Sigmoid colon (tissue), 7 donors: Measurements from ENCODE around the gene BCL7A. TPM values are rescaled to one million over a fixed set of nuclear protein-coding genes. Genes with fewer than 3 reads are reported as not detected.
"Not testable (repeated sequence)": the region's sequence is repeated elsewhere in the genome, so short reads cannot be mapped to it uniquely, and the experiment has no call there.

Experiments used
- DNase-seq: peaks from one replicate; pipeline ENCODE4 v3.0.0-alpha.2; 2019
- H3K27ac ChIP-seq, 4 donors: fragments of 200-600 bp; sonication (generic); one replicate each; pipeline ENCODE4 v1.5.1; 2016 to 2019; ENCODE audit warnings: mild to moderate bottlenecking in 1 of 4
- H3K27me3 ChIP-seq, 3 donors: fragments of 200-600 bp; sonication (generic); one replicate each; pipeline ENCODE4 v1.5.1; 2019; ENCODE audit warnings: mild to moderate bottlenecking in 1 of 3
- H3K36me3 ChIP-seq, 4 donors: fragments of 200-600 bp; sonication (generic); one replicate each; pipeline ENCODE4 v1.5.1; 2016 to 2019
- H3K4me1 ChIP-seq, 4 donors: fragments of 200-600 bp; sonication (generic); one replicate each; pipeline ENCODE4 v1.5.1; 2017 to 2019
- H3K4me3 ChIP-seq, 4 donors: fragments of 200-600 bp; sonication (generic); one replicate each; pipeline ENCODE4 v1.5.1; 2017 to 2019; ENCODE audit warnings: mild to moderate bottlenecking in 2 of 4, moderate library complexity in 1 of 4
- H3K9me3 ChIP-seq, 4 donors: fragments of 200-600 bp in 3 of 4; sonication (generic) in 3 of 4; one replicate each; pipeline versions ENCODE4 v1.5.1 to v1.6.1; 2013 to 2019
- EP300 ChIP-seq, 4 donors: sonication (generic); formaldehyde crosslinking; IDR thresholded peaks; one replicate each; pipeline ENCODE4 v1.6.1; 2017; ENCODE audit warnings: antibody characterized with exemption in 4 of 4
- POLR2A ChIP-seq, 2 donors: fragments of 450-650 bp; IDR thresholded peaks; one replicate each; pipeline ENCODE4 v1.6.1; 2016; ENCODE audit warnings: antibody characterized with exemption in 2 of 2, mild to moderate bottlenecking in 2 of 2, moderate library complexity in 2 of 2
- POLR2AphosphoS5 ChIP-seq, 4 donors: sonication (generic); formaldehyde crosslinking; IDR thresholded peaks; one replicate each; pipeline ENCODE4 v1.6.1; 2017; ENCODE audit warnings: antibody characterized with exemption in 4 of 4
- WGBS, 2 donors: extraction: QIAGEN DNeasy Blood & Tissue Kit; methylation state at CpG; one replicate each; pipeline ENCODE4 v1.1.7; 2013; 5-methylcytosine and 5-hydroxymethylcytosine counted together
- intact Hi-C: fragments of 100-400 bp; cut with DNase I; formaldehyde crosslinking; loops from one replicate; pipeline ENCODE4 v1.15.1; 2023
- polyA plus RNA-seq, 3 donors: library from polyadenylated mRNA; stranded (reverse); fragments of 200-250 nt; gene quantifications; one replicate each; pipeline ENCODE4 v1.2.3, GENCODE V29; 2013
- total RNA-seq, 4 donors: library from RNA; depleted of rRNA; stranded (reverse); fragments of >200 nt; gene quantifications; one replicate each; pipeline ENCODE4 v1.1.0, GENCODE V29; 2016
- TF ChIP-seq, protein P1 (sequence below), 4 experiments: fragments of 450-650 bp in 3 of 4; fragments of 200-600 bp in 1 of 4; IDR thresholded peaks; one replicate each; pipeline ENCODE4 v1.5.1; 2016 to 2019; ENCODE audit warnings: antibody characterized with exemption in 4 of 4, mild to moderate bottlenecking in 3 of 4, moderate library complexity in 2 of 4
- donor health status: healthy with polysubstance abuse.
- donor health status: Bipolar disorder and iron deficiency.
- donor health status: healthy.

The BCL7A gene
- total and polyA plus RNA-seq, 7 donors, result 1.2 to 7.4 (median 6.4) TPM

- Histone ChIP-seq H3K36me3 (no peaks in the 10 kb centered on the region), H3K4me1 (no peaks in the 10 kb centered on the region), H3K27me3 (no peaks in the 10 kb centered on the region), H3K27ac (no peak overlapping the region), H3K9me3 (no peaks in the 10 kb centered on the region), H3K4me3 (no peak overlapping the region)
- DNase-seq, result no peak
- 37 to 60% methylated on average over 13 of the region's 13 CpGs for WGBS, 2 donors
- TF ChIP-seq POLR2A (IDR thresholded peaks at IDR 0.05) (no peak), EP300 (IDR thresholded peaks at IDR 0.05) (no peak), POLR2AphosphoS5 (IDR thresholded peaks at IDR 0.05) (no peak)
- TF ChIP-seq, protein P1, sequence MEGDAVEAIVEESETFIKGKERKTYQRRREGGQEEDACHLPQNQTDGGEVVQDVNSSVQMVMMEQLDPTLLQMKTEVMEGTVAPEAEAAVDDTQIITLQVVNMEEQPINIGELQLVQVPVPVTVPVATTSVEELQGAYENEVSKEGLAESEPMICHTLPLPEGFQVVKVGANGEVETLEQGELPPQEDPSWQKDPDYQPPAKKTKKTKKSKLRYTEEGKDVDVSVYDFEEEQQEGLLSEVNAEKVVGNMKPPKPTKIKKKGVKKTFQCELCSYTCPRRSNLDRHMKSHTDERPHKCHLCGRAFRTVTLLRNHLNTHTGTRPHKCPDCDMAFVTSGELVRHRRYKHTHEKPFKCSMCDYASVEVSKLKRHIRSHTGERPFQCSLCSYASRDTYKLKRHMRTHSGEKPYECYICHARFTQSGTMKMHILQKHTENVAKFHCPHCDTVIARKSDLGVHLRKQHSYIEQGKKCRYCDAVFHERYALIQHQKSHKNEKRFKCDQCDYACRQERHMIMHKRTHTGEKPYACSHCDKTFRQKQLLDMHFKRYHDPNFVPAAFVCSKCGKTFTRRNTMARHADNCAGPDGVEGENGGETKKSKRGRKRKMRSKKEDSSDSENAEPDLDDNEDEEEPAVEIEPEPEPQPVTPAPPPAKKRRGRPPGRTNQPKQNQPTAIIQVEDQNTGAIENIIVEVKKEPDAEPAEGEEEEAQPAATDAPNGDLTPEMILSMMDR (IDR thresholded peaks at IDR 0.05), result no peak
- intact Hi-C loops, result no loop called here
Observed at GRCh38 chr12:121983536-121984210, 38.0 kb upstream of the BCL7A start.

- Histone ChIP-seq H3K27me3 (no peaks in the 10 kb centered on the region), H3K4me3 (no peak overlapping the region), H3K27ac (no peak overlapping the region), H3K9me3 (no peaks in the 10 kb centered on the region), H3K4me1 (no peaks in the 10 kb centered on the region), H3K36me3 (no peaks in the 10 kb centered on the region)
- DNase-seq, result no peak
- intact Hi-C loops, result no loop called here
- 80 to 84% methylated on average over 14 of the region's 14 CpGs for WGBS, 2 donors
- TF ChIP-seq EP300 (IDR thresholded peaks at IDR 0.05) (no peak), POLR2A (IDR thresholded peaks at IDR 0.05) (no peak), POLR2AphosphoS5 (IDR thresholded peaks at IDR 0.05) (no peak)
- TF ChIP-seq, protein P1 (IDR thresholded peaks at IDR 0.05), result no peak
Observed at GRCh38 chr12:121986489-121987245, 35.0 kb upstream of the BCL7A start.

DNA sequence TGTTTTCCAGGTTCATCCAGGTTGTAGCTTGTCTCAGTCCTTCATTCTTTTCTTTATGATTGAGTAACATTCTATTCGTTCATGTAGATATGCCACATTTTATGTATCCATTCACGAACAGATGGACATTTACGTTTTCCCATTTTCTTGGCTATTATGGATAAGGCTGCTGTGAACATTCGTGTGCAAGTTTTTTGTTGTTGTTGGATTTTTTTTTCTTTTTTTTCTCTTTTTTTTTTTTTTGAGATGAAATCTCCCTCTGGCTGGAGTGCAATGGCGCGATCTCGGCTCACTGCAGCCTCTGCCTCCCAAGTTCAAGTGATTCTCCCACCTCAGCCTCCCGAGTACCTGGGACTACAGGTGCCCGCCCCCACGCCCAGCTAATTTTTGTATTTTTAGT, 33.2 kb upstream of the BCL7A start:
- H3K27me3 ChIP-seq, H3K4me1 ChIP-seq, DNase-seq, H3K36me3 ChIP-seq, H3K9me3 ChIP-seq, intact Hi-C loops, H3K4me3 ChIP-seq, H3K27ac ChIP-seq: not testable (repeated sequence)
- WGBS, 2 donors, result 94 to 96% methylated on average over 10 of the region's 10 CpGs

DNA sequence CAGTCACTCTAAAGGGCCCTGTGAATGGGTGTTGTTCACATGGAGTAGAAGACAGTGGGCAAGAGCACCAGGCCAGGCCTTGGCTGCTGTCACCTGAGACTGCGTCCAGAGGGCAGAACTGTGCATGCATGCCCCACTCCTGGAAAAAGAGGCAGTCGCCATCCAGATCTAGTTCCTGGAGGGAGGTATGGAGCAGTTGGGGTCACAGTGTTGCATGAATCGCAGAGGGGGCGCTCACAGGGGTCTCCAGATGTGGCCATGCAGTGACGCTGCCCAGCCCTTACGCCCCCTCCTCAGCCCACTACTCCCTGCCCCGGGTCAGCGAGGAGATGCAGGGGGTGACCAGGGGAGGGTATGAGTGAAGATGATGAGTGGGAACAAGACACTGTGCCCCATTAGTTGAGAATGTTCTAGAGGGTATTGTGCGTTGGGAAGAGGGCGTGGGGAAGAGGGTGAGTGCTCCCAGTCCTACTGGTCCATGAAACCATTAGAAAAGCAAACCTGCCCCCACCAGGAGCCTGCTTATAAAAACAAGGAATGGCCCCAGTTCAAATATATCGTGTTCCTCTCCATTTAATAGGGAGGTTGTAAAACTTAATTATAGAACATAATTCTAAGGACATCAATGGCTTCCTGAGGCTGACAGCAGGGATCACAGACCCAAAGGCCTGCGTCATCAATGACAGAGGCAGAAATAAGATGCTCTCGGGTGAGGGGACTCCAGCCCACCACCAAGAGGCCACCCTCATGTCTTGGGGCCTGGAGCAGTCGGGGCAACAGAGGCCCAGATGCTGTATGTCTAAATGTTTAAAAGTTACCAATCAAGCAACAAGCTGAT, 32.2 kb upstream of the BCL7A start:
- H3K27me3 ChIP-seq, result no peaks in the 10 kb centered on the region
- no peak for DNase-seq
- no peak overlapping the region for H3K4me3 ChIP-seq
- H3K9me3 ChIP-seq, result no peaks in the 10 kb centered on the region
- H3K4me1 ChIP-seq, result no peaks in the 10 kb centered on the region
- no peaks in the 10 kb centered on the region for H3K36me3 ChIP-seq
- no peak overlapping the region for H3K27ac ChIP-seq
- WGBS, 2 donors, result 80 to 88% methylated on average over 14 of the region's 14 CpGs
- intact Hi-C loops, result no loop called here
- no peak for TF ChIP-seq EP300 (IDR thresholded peaks at IDR 0.05)
- TF ChIP-seq POLR2AphosphoS5 (IDR thresholded peaks at IDR 0.05), result no peak
- no peak for TF ChIP-seq POLR2A (IDR thresholded peaks at IDR 0.05)
- TF ChIP-seq, protein P1 (IDR thresholded peaks at IDR 0.05), result no peak

DNA sequence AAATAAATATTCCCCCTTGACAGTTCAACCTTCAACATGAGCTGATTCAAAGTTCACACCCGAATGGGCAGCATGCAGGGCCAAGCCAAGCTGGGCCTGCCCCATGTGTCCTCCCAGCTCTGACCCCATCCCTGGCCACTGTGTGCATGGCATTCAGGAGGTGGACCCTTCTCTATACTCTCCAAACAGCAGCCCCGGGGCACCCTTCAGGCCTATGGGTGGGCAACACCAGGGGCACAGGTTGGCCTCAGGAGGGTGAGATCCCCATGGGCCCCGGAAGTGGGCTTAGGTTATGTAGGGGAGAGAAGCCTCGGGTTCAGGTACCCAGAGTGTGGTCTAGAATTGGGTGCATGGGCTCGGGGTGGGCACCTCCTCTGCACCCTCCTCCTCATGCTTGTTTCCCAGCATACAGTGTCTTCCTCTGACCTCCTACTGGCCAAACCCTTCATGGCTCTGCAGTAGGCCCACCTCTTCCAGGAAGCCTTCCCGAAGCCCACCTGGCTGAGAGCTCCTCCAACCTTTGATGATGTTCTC, 31.5 kb upstream of the BCL7A start:
- H3K4me3 ChIP-seq, result no peak overlapping the region
- DNase-seq, result no peak
- intact Hi-C loops, result no loop called here
- no peaks in the 10 kb centered on the region for H3K9me3 ChIP-seq
- no peak for TF ChIP-seq POLR2A (IDR thresholded peaks at IDR 0.05)
- TF ChIP-seq POLR2AphosphoS5 (IDR thresholded peaks at IDR 0.05), result no peak
- 91 to 92% methylated on average over 6 of the region's 6 CpGs for WGBS, 2 donors
- H3K27ac ChIP-seq, result no peak overlapping the region
- H3K4me1 ChIP-seq, result no peaks in the 10 kb centered on the region
- H3K36me3 ChIP-seq, result no peaks in the 10 kb centered on the region
- H3K27me3 ChIP-seq, result no peaks in the 10 kb centered on the region
